Natural killer cell (primary cell): Measurements from ENCODE around the gene CSE1L. TPM values are rescaled to one million over a fixed set of nuclear protein-coding genes. Genes with fewer than 3 reads are reported as not detected.
A peak's percentile ranks its signal among the peaks of the same experiment; 100 is the strongest.

Experiments
- ATAC-seq, 3 donors: fragments of 150-1000 bp in 2 of 3; fragments of 200-7000 bp in 1 of 3; cut with Tn5 transposase; 1 replicate in 1 of 3; 2 replicates in 2 of 3; pipeline ENCODE4 v1.10.0; 2021; ENCODE audit warnings: mild to moderate bottlenecking in 2 of 3, moderate library complexity in 2 of 3
- DNase-seq, 2 donors: peaks; one replicate each; pipeline versions ENCODE4 v3.0.0 to v3.0.0-alpha.2; 2013 to 2021; ENCODE audit warnings: mixed read lengths in 1 of 2
- H3K27ac ChIP-seq: one replicate; pipeline ENCODE4 v1.5.1; 2013; ENCODE audit warnings: mild to moderate bottlenecking, low read length
- H3K27me3 ChIP-seq: one replicate; pipeline ENCODE4 v1.6.1; 2013; ENCODE audit warnings: low read length; ENCODE audit not compliant: control insufficient read depth, insufficient read depth
- H3K36me3 ChIP-seq: one replicate; pipeline ENCODE4 v1.6.1; 2013; ENCODE audit warnings: low read length; ENCODE audit not compliant: control insufficient read depth, insufficient read depth
- H3K4me1 ChIP-seq: one replicate; pipeline ENCODE4 v1.6.1; 2013; ENCODE audit warnings: low read length; ENCODE audit not compliant: control insufficient read depth, insufficient read depth
- H3K4me3 ChIP-seq: one replicate; pipeline ENCODE4 v1.5.1; 2013; ENCODE audit warnings: low read length
- H3K9me3 ChIP-seq: one replicate; pipeline ENCODE4 v1.6.1; 2013; ENCODE audit warnings: low read length; ENCODE audit not compliant: control insufficient read depth, insufficient read depth
- H3K27ac Mint-ChIP-seq, 2 donors: one replicate each; pipeline ENCODE4 v1.8.0; 2022; ENCODE audit warnings: mild to moderate bottlenecking in 2 of 2, mixed read lengths in 2 of 2, moderate library complexity in 1 of 2
- H3K27me3 Mint-ChIP-seq, 2 donors: one replicate each; pipeline ENCODE4 v1.8.0; 2022; ENCODE audit warnings: low read depth in 2 of 2, mixed read lengths in 2 of 2
- H3K36me3 Mint-ChIP-seq: one replicate; pipeline ENCODE4 v1.8.0; 2022; ENCODE audit warnings: mixed read lengths
- H3K4me1 Mint-ChIP-seq, 2 donors: one replicate each; pipeline ENCODE4 v1.8.0; 2022; ENCODE audit warnings: mixed read lengths in 2 of 2
- H3K4me3 Mint-ChIP-seq: one replicate; pipeline ENCODE4 v1.8.0; 2022; ENCODE audit warnings: mild to moderate bottlenecking, moderate library complexity, mixed read lengths
- H3K9me3 Mint-ChIP-seq, 2 donors: one replicate each; pipeline ENCODE4 v1.8.0; 2022; ENCODE audit warnings: mixed read lengths in 2 of 2
- CTCF ChIP-seq: fragments of 200-600 bp; IDR thresholded peaks from one replicate; pipeline ENCODE4 v1.8.0; 2022; ENCODE audit warnings: antibody characterized with exemption
- WGBS: methylation state at CpG from one replicate; pipeline ENCODE4 v1.1.7; 2013; ENCODE audit warnings: missing lambda C conversion rate; ENCODE audit not compliant: insufficient coverage; 5-methylcytosine and 5-hydroxymethylcytosine counted together
- intact Hi-C: fragments of 100-400 bp; cut with micrococcal nuclease; formaldehyde crosslinking; loops from one replicate; pipeline ENCODE4 v1.14.2; 2022
- total RNA-seq, 4 donors: library from RNA; stranded (reverse); fragments of 120-200 nt in 1 of 4; gene quantifications; one replicate each; pipeline versions ENCODE4 v1.2.3 to v1.2.4, GENCODE V29; 2013 to 2022

The CSE1L gene
- total RNA-seq, 3 donors from 2014 or later (not counting 1 experiment from before 2014, with no cell fraction given) = 24.6 to 29.5 (median 25.8) TPM

- Histone ChIP-seq H3K27ac (no peak overlapping the region), H3K27me3 (no peaks in the 10 kb centered on the region), H3K9me3 (no peaks in the 10 kb centered on the region), H3K4me3 (no peak overlapping the region), H3K36me3 (peaks cover 23% of the 10 kb centered on the region), H3K4me1 (no peaks in the 10 kb centered on the region)
- Mint-ChIP-seq H3K36me3 (peaks cover 8% of the 10 kb centered on the region), H3K27ac (no peak overlapping the region), H3K4me3 (no peak overlapping the region), H3K9me3 (no peaks in the 10 kb centered on the region), H3K4me1 (peaks cover 11 to 13% of the 10 kb centered on the region in 2 donors), H3K27me3 (no peaks in the 10 kb centered on the region)
- 93% methylated on average over 15 of the region's 15 CpGs for WGBS
- intact Hi-C loops = no loop called here
- ATAC-seq = no peak
- no peak for TF ChIP-seq CTCF
- DNase-seq = no peak
Measured at GRCh38 chr20:49136817-49137571, 90.9 kb downstream of the CSE1L start.

GRCh38 chr20:49138431-49138830, 92.3 kb downstream of the CSE1L start:
- H3K36me3 Mint-ChIP-seq = peaks cover 8% of the 10 kb centered on the region
- Histone ChIP-seq H3K4me3 (no peak overlapping the region), H3K27ac (no peak overlapping the region), H3K9me3 (no peaks in the 10 kb centered on the region), H3K4me1 (no peaks in the 10 kb centered on the region), H3K27me3 (no peaks in the 10 kb centered on the region), H3K36me3 (peaks cover 18% of the 10 kb centered on the region)
- DNase-seq (no peak), ATAC-seq (no peak)
- no peak for TF ChIP-seq CTCF
- no peak overlapping the region for H3K27ac Mint-ChIP-seq
- no peak overlapping the region for H3K4me3 Mint-ChIP-seq
- H3K4me1 Mint-ChIP-seq = peaks cover 6 to 11% of the 10 kb centered on the region in 2 donors
- intact Hi-C loops = no loop called here
- H3K27me3 Mint-ChIP-seq = no peaks in the 10 kb centered on the region
- no peaks in the 10 kb centered on the region for H3K9me3 Mint-ChIP-seq

- no peaks in the 10 kb centered on the region for H3K36me3 Mint-ChIP-seq
- peaks cover 16 to 19% of the 10 kb centered on the region in 2 donors for H3K4me1 Mint-ChIP-seq
- Histone ChIP-seq H3K4me1 (no peaks in the 10 kb centered on the region), H3K9me3 (no peaks in the 10 kb centered on the region), H3K36me3 (peaks cover 19% of the 10 kb centered on the region), H3K27me3 (no peaks in the 10 kb centered on the region), H3K27ac (no peak overlapping the region), H3K4me3 (no peak overlapping the region)
- TF ChIP-seq CTCF = no peak
- intact Hi-C loops = no loop called here
- H3K4me3 Mint-ChIP-seq = no peak overlapping the region
- ATAC-seq = peak in 2 of 3 donors; percentile 42 to 70
- 39% methylated on average over 1 of the region's 2 CpGs for WGBS
- no peaks in the 10 kb centered on the region for H3K9me3 Mint-ChIP-seq
- H3K27me3 Mint-ChIP-seq = no peaks in the 10 kb centered on the region
- DNase-seq = no peak
- H3K27ac Mint-ChIP-seq = peak overlapping the region; percentile 73 to 80
Measured at GRCh38 chr20:49140411-49140810, 94.3 kb downstream of the CSE1L start.

- 94% methylated on average over 2 of the region's 2 CpGs for WGBS
- ATAC-seq (no peak), DNase-seq (no peak)
- H3K27ac Mint-ChIP-seq = peak overlapping the region; percentile 73 to 80
- H3K27me3 Mint-ChIP-seq = no peaks in the 10 kb centered on the region
- intact Hi-C loops = no loop called here
- no peak for TF ChIP-seq CTCF
- no peak overlapping the region for H3K27ac ChIP-seq
- no peaks in the 10 kb centered on the region for H3K9me3 ChIP-seq
- H3K36me3 ChIP-seq = peaks cover 15% of the 10 kb centered on the region
- H3K36me3 Mint-ChIP-seq = no peaks in the 10 kb centered on the region
- H3K27me3 ChIP-seq = no peaks in the 10 kb centered on the region
- no peaks in the 10 kb centered on the region for H3K9me3 Mint-ChIP-seq
- peaks cover 16 to 19% of the 10 kb centered on the region in 2 donors for H3K4me1 Mint-ChIP-seq
- H3K4me3 Mint-ChIP-seq = no peak overlapping the region
- H3K4me3 ChIP-seq = no peak overlapping the region
- no peaks in the 10 kb centered on the region for H3K4me1 ChIP-seq
Measured at GRCh38 chr20:49140834-49141233, 94.7 kb downstream of the CSE1L start.
